ENCODE results near the gene RAB3B. TPM values are rescaled to one million over a fixed set of nuclear protein-coding genes. Genes with fewer than 3 reads are reported as not detected.
A peak's percentile ranks its signal among the peaks of the same experiment; 100 is the strongest.

Gene RAB3B
- total and polyA plus RNA-seq, 9 of the 15 experiments (the other 6 are each of a cell fraction or from before 2014, with no cell fraction given) = 0.07 to 0.47 (median 0.27) TPM

- TF ChIP-seq REST (IDR thresholded peaks at IDR 0.05; ENCODE audit: borderline replicate concordance) (peak; percentile 75), REST (CRISPR knock-in tag; IDR thresholded peaks at IDR 0.05; ENCODE audit: low read depth) (no peak), MAZ (CRISPR knock-in tag; conservative IDR thresholded peaks at IDR 0.05 in 1 of 2, IDR thresholded peaks at IDR 0.05 in 1 of 2) (peak; percentile 81 to 88), FOXK1 (CRISPR knock-in tag; IDR thresholded peaks at IDR 0.05; ENCODE audit: borderline replicate concordance) (no peak), ZNF316 (IDR thresholded peaks at IDR 0.05) (peak; percentile 95), HOMEZ (CRISPR knock-in tag; IDR thresholded peaks at IDR 0.05) (no peak), ZNF696 (CRISPR knock-in tag; conservative IDR thresholded peaks at IDR 0.05) (no peak), IFI16 (CRISPR knock-in tag; IDR thresholded peaks at IDR 0.05) (no peak), NFE2 (IDR thresholded peaks at IDR 0.05; ENCODE audit: low read depth) (peak; percentile 94), MNT (conservative IDR thresholded peaks at IDR 0.05) (peak; percentile 87 to 93), FOSL1 (tag; conservative IDR thresholded peaks at IDR 0.05) (peak; percentile 88), ZBTB2 (IDR thresholded peaks at IDR 0.05) (0 out of 2 replicates have a peak, but pooled peaks have one; percentile 50)
Observed at GRCh38 chr1:51878616-51879336, 111.7 kb downstream of the RAB3B start, which contains the start of gene NRDC (continued).
